Esophagus squamous epithelium (tissue), 4 donors: ENCODE data around the gene CPNE6.

Experiments
- POLR2A ChIP-seq, 4 donors: fragments of 450-650 bp; IDR thresholded peaks; one replicate each; pipeline ENCODE4 v1.6.1; 2017; ENCODE audit warnings: antibody characterized with exemption in 4 of 4, mild to moderate bottlenecking in 4 of 4, moderate library complexity in 3 of 4
- TF ChIP-seq, protein P1 (sequence below), 6 experiments: fragments of 450-650 bp in 4 of 6; fragments of 200-600 bp in 2 of 6; sonication (generic) in 2 of 6; IDR thresholded peaks; one replicate each; pipeline ENCODE4 v1.5.1; 2016 to 2019; ENCODE audit warnings: antibody characterized with exemption in 6 of 6, mild to moderate bottlenecking in 4 of 6, moderate library complexity in 4 of 6

DNA sequence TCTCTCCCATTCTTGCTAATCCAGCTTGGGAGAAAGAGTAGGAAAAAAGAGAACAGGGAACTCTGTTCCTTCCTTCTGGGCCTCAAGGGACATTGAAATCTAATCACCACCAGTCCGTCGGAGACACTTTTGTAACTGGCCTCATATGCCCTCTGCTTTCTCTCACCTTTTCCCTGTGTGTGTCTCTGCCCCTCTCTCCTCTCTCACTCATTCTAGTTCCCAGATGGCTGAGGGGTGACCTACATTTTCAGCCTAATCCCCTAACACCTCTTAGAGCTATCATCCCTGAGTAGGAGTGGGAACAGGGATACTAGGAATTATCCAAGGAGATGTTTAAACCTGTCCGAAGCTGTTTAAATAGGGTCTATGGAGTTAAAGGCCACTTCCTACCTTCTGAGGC is 13.9 kb downstream of the CPNE6 start:
- TF ChIP-seq, protein P1, sequence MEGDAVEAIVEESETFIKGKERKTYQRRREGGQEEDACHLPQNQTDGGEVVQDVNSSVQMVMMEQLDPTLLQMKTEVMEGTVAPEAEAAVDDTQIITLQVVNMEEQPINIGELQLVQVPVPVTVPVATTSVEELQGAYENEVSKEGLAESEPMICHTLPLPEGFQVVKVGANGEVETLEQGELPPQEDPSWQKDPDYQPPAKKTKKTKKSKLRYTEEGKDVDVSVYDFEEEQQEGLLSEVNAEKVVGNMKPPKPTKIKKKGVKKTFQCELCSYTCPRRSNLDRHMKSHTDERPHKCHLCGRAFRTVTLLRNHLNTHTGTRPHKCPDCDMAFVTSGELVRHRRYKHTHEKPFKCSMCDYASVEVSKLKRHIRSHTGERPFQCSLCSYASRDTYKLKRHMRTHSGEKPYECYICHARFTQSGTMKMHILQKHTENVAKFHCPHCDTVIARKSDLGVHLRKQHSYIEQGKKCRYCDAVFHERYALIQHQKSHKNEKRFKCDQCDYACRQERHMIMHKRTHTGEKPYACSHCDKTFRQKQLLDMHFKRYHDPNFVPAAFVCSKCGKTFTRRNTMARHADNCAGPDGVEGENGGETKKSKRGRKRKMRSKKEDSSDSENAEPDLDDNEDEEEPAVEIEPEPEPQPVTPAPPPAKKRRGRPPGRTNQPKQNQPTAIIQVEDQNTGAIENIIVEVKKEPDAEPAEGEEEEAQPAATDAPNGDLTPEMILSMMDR (IDR thresholded peaks at IDR 0.05), result no peak
- no peak for TF ChIP-seq POLR2A (IDR thresholded peaks at IDR 0.05)
